GM21529 (cell line): ENCODE results near the gene GFI1B.

ENCODE experiments used
- ATAC-seq: cut with Tn5 transposase; IDR thresholded peaks from one replicate; pipeline ENCODE4 v1.9.1; 2021; ENCODE audit not compliant: unreplicated experiment

GFI1B gene

DNA sequence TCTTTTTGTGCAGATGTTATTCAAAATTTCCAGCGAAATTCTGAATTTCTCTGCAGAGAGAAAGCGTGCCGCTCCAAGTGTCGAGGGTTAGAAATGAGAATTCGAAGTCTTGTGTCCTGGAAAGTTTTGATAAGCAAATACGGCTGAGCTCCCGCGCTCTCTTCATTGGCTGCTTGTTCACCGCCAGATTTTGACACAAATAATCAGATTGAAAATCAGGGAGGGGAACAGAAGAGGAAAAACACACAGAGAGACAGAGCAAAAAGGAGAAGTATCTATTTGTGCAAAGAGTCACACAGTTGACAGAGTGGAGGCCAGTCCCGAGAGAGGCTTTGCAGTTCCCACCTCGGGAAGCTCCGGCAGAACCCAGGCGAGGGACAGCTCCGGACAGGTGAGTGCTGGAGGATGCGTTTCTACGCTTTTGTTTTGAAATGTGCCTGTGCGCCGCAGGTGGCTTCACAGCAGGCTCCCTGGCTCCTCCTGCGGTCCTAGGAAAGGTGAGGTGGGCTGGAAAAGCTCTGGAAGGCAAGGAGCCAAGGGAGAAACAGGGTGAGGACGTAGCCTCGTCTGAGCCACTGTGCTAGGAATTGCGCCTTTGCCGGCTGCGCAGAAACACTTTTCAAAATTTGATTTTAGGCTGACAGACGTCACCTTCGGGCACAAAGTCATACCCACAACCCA lies at the start of gene GFI1B:
TSS of gene GFI1B (plus strand) at position 244 of the 681 bp plus-strand sequence. CDS start 7,985 bp downstream, outside the sequence.
- ATAC-seq = no peak

DNA sequence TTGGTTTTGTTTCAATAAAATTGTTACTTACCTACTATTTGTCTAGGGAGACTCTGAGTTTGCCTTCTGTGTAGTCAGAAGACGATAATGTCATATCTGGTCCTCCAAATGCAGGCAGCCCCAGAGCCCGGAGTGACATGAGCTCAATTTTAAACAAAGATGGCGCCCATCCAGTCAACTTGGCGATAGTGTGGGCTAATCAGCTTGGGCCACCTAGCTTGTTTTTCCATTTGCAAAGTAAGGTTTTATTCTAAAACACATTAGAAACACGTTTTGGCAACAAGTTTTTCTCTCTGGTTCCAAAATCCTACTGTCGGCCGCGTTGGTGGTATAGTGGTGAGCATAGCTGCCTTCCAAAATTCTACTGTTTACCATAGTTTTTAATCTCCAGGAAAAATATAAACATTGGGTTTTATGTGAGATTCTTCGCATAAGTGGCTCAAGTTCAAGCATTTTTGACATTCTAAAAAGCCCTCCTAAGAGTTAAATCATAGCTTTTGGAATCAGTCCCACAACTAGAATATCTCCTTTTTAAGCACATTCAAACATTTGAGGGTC lies 47.2 kb upstream of the GFI1B start:
- ATAC-seq = no peak

DNA sequence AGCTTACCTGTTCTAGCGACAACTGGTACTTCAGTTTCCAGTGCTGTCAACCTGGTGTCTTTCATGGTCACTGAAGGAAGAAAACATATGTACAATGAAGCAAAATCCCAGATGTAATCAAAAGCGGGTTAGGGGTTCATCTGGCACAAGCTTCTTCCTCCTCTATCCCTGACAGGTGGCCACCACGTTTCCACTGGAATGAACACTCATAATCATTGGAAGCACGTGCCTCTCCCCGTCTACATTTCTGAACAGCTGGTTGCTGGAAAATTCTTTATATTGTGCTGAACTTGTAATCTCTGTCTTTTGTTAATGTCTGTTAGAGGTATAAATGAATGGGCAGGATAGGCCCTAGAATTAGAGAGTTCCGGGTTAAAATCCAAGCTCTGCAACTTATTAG lies 43.5 kb upstream of the GFI1B start:
- no peak for ATAC-seq

DNA sequence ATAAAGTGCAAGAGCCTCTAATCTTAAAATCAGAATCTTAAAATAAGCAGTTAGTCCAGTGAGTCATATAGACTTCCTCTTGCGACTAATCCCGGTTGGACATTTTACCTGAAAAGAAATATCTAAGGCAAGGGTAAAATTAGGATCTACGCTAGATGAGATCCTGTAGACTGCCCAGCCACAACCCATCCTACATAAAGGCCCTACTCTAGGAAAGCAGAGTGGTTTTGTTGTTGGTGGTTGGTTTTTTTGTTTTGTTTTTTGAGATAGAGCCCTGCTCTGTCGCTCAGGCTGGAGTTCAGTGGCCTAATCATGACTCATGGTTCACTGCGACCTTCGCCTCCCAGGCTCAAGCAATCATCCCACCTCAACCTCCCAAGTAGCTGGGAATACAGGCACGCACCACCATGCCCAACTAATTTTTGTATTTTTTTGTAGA lies 41.0 kb upstream of the GFI1B start:
- ATAC-seq = no peak

DNA sequence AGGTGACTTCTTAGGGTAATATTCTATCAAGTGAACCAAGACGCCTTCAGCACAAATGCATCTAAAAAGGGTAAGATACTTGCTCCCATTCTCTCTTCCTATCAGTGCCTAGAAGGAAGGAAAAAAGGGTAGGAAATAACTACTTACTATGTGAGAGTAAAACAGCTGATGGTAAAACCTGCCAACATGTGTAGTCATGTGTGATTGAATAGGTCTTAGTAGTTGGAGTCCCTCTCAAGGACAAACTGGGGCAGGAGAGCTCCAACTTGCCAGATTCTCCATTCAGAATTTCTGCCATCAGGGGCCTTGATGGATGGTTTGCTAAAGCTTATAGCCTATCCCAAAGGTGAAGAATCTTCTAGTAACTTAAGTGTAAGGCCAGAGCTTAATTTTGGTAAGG lies 39.3 kb upstream of the GFI1B start:
- no peak for ATAC-seq

DNA sequence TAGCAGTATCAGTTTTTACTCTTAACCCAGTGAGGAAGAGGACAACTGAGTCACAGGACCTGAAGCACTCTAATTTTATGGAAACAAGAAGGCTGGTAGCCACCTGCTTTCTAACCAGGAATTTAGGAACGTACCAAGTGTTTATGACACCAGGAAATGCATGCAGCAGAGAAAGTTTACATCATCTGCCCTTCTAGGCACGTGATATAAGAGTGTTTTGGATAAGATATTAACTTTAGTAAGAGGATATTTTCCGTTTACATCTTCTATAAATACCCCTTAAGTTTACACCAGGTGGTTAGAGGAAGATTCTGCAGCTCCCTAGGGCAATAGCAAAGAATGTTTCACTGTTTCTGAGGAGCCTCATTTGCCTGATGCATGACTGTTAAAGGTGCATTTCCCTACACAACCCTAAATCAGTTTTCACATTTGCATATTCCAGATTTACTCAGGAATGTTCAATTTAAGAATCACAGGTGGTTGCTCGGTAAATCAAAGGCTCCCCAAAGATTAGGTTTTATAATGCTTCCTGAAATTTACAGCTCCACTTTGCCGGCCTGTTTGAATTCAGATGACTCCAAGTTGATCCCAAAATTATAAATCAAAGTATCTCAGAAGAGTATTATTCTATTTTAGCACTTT lies 35.8 kb upstream of the GFI1B start:
- ATAC-seq = no peak

DNA sequence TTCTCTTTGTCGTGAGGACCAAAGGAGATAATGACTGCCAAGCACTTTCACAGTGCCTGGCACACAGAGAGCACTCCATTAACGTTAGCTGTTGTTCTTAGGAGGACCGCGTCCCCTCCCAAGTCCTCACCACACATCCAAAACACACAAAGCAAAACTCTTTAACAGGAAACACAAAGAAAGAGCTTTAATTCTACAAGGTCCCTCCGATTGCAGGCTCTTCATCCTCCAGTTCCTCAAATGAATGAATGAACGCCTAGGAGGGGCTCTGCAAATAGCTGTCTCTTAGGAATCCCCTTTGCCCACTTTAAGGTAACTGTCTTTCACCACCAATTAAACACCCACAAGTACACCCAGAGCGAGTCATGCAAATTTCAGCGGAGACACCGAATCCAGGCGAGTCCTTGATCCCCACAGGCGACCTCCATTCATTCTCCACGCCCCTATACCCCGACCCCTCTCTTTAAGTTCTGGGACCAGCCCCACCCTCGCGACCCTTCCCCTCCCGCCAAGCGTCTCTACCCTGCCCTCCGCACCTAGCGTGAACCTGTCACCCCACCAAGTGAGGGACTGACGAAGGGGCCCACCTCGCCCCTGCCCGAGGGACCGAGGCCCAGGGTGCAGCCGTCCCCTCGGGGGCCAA lies 34.7 kb upstream of the GFI1B start:
- ATAC-seq = peak; percentile 7

DNA sequence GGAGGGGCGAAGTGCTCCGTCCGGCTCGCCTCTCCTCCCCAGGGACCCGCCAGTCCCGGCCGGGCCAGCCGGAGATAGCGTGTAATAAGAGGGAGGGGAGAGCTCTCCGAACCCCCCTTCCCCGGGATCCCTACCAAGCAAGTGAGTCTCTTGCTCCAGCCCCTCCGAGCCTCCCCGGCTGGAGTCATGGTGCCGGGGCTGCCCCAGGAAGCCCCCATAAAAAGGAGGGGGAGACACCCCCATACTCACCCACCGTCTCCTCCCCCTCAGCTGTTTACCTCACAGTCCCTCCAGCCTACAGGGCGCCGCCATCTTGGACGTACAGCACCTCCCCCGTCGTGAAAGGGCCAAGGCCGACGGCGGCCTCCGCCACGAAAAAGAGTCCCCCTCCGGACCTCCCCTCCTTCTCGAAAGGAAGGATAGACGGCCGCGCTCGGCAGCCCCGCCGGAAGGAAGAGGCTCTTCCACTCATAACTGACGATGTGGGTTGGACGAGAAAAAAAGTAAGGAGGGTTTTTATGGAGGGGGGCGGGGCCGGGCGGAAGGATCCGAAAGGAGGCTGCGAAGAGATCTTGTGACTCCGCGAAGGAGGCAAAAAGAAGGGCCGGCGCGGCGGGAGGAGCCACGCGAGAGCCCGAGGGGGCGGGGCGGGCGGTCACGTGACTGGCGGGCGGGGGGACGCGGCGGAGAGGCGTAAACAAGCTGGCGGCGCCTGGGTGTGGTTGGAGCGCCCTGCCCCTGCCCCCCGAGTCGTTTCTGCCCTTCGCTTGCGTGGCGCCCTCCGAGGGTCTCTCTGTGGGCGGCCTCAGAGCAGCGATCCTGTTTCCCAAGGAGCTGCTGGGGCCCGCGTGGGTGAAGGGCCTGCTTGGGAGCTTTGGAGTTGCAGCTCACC lies 34.0 kb upstream of the GFI1B start, which contains the start of gene TSC1:
TSS of gene TSC1 (minus strand) at position 323 of the 892 bp plus-strand sequence. CDS start 15,744 bp downstream, outside the sequence.
- peak; percentile 63 for ATAC-seq

DNA sequence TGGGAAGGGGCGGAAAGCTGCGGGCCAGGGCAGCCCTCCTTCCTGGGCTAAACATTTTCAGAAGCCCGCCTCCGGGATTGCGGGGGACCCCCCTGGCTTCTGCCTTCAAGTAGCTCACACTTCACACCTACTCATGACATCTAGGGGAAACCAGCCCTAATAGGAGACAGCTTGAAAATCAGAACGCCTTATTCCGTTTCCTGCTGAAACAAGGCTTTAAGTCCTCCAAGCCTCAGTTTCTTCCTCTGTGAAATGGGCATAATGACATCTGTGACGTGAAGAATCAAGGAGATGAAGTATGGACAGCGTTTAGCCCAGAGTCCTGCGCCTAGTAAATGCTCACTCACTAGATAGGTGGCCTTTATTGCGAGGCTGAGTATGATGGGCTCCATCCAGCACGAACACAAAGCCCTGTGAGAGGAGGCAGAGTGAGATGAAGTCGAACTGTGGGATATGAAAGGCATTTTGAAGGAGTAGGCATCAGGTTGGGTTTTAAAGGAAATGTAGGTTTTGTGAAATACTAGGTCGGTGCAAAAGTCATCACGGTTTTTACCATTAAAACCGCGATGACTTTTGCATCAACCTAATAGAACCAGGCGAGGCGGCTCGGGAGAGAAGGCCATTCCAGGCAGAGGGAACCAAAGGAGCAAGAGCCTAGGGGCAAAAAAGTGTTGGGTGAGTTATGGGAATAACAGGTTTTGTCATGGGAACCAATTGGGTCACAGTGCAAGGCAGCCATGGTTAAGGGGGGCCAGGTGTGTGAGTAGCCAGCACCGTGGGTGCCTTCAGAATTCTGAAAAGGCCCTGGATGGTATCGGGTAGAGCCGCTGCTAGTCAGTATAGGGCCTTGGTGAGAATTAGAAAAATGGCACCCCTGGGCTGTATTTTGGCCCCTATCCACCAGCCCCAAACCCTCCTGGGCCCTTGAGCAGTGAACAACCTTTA lies 33.0 kb upstream of the GFI1B start:
- peak; percentile 20 for ATAC-seq

DNA sequence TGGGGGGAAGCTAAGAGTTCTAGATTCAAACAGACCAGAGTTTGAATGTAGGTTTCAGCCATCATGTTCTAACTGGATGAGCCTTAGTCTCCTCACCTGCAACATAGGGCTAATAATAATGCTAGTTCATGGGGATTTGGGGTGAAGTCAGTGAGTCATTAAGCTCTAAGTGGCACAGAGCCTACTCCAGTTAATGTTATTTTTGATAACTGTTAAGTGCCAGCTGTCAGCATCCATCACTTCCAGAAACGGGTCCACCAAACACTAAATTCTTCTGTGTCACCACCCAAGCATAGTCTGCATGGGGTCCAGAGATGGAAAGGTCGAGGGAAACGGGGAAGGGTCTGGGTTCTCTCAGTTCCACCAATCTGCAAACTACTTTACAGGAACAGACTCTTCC lies 32.3 kb upstream of the GFI1B start:
- ATAC-seq = no peak

DNA sequence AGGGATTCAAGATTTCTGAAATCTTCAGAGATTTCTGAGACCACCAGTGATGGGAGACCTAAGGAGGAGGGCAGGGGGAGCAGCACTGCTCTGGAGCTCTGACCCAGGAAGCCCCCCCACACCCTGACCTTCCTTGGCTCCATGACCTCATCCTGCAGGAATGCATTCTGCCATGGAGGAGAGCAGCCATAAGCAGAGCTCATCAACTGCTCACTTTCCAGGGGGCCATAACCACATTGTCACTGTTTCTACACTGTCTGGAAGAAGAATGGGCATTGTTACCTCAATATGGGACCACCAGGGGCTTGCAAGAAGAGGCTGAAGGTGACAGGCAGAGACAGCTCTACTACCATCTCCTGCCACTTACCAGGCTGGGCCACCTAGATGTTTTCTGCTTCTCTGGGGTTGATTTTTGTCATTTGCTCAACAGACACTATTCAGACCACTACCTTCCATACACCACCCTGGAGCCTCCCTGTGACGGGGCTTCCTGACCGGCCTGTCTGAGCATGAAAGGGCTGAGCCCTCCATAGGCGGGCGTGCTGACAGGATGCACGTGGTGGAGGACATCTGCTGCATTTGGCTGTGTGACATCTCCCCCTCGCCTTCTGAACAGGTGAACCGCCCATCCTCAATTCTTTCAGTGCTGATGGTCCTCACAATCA lies 31.7 kb upstream of the GFI1B start:
- ATAC-seq = no peak

DNA sequence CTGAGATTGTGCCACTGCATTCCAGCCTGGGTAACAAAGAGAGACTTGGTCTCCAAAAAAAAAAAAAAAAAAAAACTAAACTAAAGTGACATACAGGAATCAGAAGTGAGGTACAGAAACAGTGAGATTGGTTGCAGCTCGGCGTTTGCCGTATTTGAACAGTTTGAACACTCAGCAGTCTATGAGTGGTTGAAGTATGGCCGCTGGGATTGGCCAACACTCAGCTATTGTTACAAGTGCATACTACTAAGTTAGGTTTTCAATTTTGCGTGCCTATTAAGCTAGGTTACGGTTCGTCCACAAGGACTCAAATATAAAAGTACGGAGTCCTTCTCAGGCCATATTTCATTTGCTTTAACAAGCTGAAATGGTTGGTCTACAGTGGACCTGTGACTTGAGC lies 30.7 kb upstream of the GFI1B start:
- no peak for ATAC-seq

DNA sequence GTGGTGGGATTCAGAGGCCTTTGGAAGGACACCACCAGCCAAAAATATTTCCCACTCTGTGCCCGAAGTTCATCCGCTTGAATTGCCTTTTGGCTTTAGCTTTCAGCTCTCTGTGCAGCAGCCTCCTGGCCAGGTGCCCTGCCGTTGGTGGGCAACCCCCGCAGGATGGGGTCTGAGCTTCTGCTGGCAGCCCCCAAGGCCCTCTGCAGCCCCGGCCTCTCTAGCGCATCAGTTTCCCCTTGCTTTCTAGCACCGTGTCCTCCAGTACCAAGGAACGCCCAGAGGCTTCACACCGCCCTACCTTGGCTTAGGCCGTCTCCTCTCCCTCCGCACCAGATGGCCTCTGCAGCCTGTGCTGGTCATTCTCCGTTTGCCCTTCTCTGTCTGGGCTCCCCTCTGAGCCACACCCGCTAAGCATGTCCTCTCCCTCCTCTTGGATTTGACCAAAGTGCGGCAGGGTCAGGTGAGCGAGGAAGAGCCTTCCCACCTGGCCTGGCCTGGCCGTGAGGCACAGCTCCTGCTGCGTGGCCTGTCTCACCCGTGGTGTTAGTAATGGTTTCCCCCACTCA lies 29.9 kb upstream of the GFI1B start:
- ATAC-seq = no peak

DNA sequence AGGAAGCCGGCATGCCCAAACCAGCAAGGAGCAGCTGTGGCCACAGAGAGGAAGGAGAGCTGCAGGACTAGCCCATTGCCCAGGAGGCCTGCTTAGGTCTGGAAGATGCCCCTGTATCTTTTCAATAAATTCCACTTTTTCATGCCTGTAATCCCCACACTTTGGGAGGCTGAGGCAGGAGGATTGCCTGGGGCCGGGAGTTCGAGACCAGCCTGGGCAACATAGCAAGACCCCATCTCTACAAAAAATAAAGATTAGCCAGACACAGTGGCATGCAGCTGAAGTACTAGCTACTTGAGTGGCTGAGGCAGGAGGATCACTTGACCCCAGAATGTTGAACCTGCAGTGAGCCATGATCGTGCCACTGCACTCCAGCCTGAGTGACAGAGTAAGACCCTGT lies 28.8 kb upstream of the GFI1B start:
- ATAC-seq = no peak

DNA sequence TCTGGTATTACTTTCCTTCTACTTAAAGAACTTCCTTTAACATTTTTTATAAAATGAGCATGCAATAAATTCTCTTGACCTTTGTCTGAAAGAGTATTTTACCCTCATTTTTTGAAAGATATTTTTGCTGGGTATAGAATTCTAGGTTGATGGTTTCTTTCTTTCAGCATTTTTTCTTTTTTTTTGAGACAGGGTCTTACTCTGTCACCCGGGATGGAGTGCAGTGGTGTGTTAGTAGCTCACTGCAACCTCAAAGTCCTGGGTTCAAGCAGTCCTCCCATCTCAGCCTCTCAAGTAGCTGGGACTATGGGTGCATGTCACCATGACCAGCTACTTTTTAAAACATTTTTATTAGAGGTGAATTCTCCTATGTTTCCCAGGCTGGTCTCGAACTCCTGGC lies 23.4 kb upstream of the GFI1B start:
- ATAC-seq = no peak

DNA sequence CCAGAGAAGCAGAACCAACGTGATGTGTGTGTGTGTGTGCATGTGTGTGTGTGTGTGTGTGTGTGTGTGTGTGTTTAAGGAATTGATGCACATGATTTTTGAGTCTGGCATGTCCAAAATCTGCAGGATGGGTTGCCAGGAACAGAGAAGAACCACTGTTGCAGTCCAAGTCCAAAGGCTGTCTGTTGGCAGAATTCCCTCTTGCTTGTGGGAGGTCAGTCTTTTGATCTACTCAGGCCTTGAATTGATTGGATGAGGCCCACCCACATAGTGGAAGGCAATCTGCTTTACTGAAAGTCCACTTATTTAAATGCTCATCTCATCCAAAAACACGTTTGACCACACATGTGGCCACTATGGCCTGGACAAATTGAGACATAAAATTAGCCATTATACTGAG lies 22.7 kb upstream of the GFI1B start:
- ATAC-seq = no peak

DNA sequence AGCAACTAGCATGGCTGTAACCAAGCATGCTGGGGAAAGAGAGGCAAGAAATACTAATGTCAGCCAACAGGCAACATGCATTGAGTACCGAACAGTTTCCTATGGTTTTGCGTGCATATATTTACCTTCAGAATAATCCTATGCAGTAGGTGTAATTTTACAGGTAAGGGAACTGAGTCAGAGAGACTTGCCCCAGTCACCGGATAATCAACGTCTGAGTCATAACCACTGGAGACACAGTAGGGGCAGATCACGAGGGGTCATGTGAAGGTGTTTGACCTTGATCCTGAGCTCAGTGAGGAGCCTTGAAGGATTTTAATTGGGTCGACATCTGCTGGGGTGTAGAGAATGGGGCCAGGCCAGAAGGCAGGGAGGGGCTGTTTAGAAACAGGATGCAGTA lies 20.7 kb upstream of the GFI1B start:
- ATAC-seq = no peak

DNA sequence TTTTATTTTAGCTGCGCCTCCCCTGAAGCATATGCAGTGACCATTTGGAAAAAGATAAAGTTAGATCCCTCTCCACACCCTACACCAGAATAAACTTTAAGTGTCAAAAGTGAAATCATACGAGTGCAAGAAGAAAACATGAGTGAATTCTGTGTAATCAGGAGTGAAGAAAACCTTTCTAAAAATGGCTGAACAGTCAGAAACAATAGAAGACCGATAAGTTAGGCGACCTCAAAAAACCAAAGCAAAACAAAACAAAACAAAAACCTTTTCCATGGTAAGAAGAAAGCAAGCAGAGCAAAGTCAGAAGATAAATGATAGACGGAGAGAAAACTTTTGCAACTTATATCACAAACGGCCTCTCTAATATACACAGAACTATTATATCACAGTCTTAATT lies 17.5 kb upstream of the GFI1B start:
- ATAC-seq = no peak

DNA sequence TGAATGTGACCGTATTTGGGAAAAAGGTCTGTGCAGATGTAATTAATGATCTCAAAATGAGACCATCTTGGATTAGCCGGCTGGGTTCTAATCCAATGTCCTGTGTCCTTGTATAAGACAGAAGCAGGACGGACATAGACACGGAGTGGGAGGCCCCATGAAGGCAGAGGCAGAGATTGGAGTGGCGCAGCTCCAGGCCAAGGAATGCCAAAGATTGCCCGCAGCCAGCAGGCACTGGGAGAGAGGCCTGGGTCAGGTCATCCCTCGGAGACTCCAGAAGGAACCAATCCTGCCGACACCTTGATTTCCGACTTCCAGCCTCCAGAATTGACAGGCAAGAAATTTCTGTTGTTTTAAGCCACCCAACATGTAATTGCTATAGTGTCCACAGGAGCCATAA lies 13.0 kb upstream of the GFI1B start:
- no peak for ATAC-seq
